Lung (tissue), 12 donors: ENCODE measurements around the gene PTPRH. TPM values are rescaled to one million over a fixed set of nuclear protein-coding genes. Genes with fewer than 3 reads are reported as not detected.
"Not testable (repeated sequence)": the region's sequence is repeated elsewhere in the genome, so short reads cannot be mapped to it uniquely, and the experiment has no call there.

ENCODE experiments used
- ATAC-seq: fragments of 200-7000 bp; cut with Tn5 transposase; one replicate; pipeline ENCODE4 v1.9.1; 2020; ENCODE audit warnings: moderate number of reproducible peaks; ENCODE audit not compliant: insufficient read depth, low FRiP score
- DNase-seq, 3 donors: peaks; one replicate each; pipeline ENCODE4 v3.0.0-alpha.2; 2013 to 2017
- H3K27ac ChIP-seq, 2 donors: one replicate each; pipeline ENCODE4 v1.5.1; 2013; ENCODE audit warnings: mild to moderate bottlenecking in 2 of 2, moderate library complexity in 2 of 2, control low read depth in 1 of 2, inconsistent platforms in 1 of 2, low read depth in 1 of 2, low read length in 1 of 2
- H3K27me3 ChIP-seq, 3 donors: one replicate each; pipeline ENCODE4 v1.5.1; 2013; ENCODE audit warnings: low read length in 2 of 3; ENCODE audit not compliant: control insufficient read depth in 3 of 3, insufficient read depth in 3 of 3
- H3K36me3 ChIP-seq, 4 donors: one replicate each; pipeline ENCODE4 v1.5.1; 2013; ENCODE audit warnings: low read length in 4 of 4, mild to moderate bottlenecking in 1 of 4, moderate library complexity in 1 of 4; ENCODE audit not compliant: control insufficient read depth in 4 of 4, insufficient read depth in 4 of 4
- H3K4me1 ChIP-seq, 5 donors: one replicate each; pipeline ENCODE4 v1.5.1; 2013; ENCODE audit warnings: low read length in 5 of 5, mild to moderate bottlenecking in 2 of 5, moderate library complexity in 1 of 5; ENCODE audit not compliant: control insufficient read depth in 5 of 5, insufficient read depth in 5 of 5
- H3K4me3 ChIP-seq: one replicate; pipeline ENCODE4 v1.5.1; 2013; ENCODE audit warnings: mild to moderate bottlenecking, control low read depth, moderate library complexity
- H3K9ac ChIP-seq, 2 donors: one replicate each; pipeline ENCODE4 v1.5.1; 2013; ENCODE audit warnings: low read length in 2 of 2, control low read depth in 1 of 2; ENCODE audit not compliant: insufficient read depth in 1 of 2
- H3K9me3 ChIP-seq, 4 donors: one replicate each; pipeline ENCODE4 v1.5.1; 2013; ENCODE audit warnings: low read length in 3 of 4, mild to moderate bottlenecking in 1 of 4, moderate library complexity in 1 of 4; ENCODE audit not compliant: control insufficient read depth in 4 of 4, insufficient read depth in 3 of 4
- CTCF ChIP-seq: IDR thresholded peaks from 2 replicates; pipeline ENCODE4 v1.5.1; 2012; ENCODE audit warnings: mild to moderate bottlenecking; ENCODE audit errors: control extremely low read depth, extremely low read depth
- WGBS, 2 donors: extraction: QIAGEN DNeasy Blood & Tissue Kit; methylation state at CpG; one replicate each; pipeline ENCODE4 v1.1.7; 2013; 5-methylcytosine and 5-hydroxymethylcytosine counted together
- polyA plus RNA-seq, 2 donors: library from polyadenylated mRNA; stranded (reverse); fragments of 200-250 nt; gene quantifications; one replicate each; pipeline ENCODE4 v1.2.1, GENCODE V29; 2013
- total RNA-seq, 2 donors: library from RNA; depleted of rRNA in 1 of 2; stranded (reverse); fragments of >200 nt in 1 of 2; gene quantifications; one replicate each; pipeline ENCODE4 v1.2.1, GENCODE V29; 2014 to 2021
- donor health status: control.
- donor health status: control.
- donor health status: Bipolar disorder and iron deficiency.
- donor health status: healthy.
- donor health status: DM: yes; HTN: yes; CAD: no.

PTPRH gene
- total and polyA plus RNA-seq, 4 donors = 0.22 to 1.3 (median 0.51) TPM

DNA sequence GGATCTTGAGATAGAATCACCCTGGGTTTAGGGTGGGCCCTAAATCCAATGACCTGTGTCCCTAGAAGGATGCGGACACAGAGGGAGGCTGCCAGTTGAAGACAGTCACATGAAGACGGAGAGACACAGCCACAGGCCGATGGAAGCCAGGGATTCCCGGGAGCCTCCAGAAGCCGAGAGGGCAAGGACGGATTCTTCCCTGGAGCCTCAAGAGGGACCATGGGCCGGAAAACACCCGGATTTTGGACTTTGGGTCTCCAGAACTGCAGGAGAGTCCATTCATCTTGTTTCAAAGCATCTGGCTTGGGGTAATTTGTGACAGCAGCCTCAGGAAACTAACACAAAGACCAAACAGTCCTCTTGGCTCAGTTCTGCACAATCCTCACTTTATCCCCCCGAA, 17.0 kb upstream of the PTPRH start:
- no peak for TF ChIP-seq CTCF
- WGBS, 2 donors = 83 to 93% methylated on average over 9 of the region's 9 CpGs
- Histone ChIP-seq H3K9ac (no peak overlapping the region), H3K27ac (no peak overlapping the region), H3K4me3 (no peak overlapping the region), H3K9me3 (no peaks in the 10 kb centered on the region), H3K36me3 (peaks cover 0 to 50% (median 7%) of the 10 kb centered on the region in 4 donors), H3K27me3 (no peaks in the 10 kb centered on the region), H3K4me1 (no peaks in the 10 kb centered on the region)
- no peak for DNase-seq
- no peak for ATAC-seq

- Histone ChIP-seq H3K27me3 (no peaks in the 10 kb centered on the region), H3K9me3 (peaks cover 0 to 3% (median 0%) of the 10 kb centered on the region in 4 donors), H3K27ac (no peak overlapping the region), H3K4me3 (no peak overlapping the region), H3K9ac (no peak overlapping the region), H3K36me3 (peaks cover 0 to 43% (median 2%) of the 10 kb centered on the region in 4 donors), H3K4me1 (no peaks in the 10 kb centered on the region)
- WGBS, 2 donors = 74 to 78% methylated on average over 7 of the region's 7 CpGs
- DNase-seq (no peak), ATAC-seq (no peak)
- TF ChIP-seq CTCF = no peak
Measured at GRCh38 chr19:55225415-55225958, 16.2 kb upstream of the PTPRH start.

GRCh38 chr19:55224679-55225414, 15.5 kb upstream of the PTPRH start:
- H3K4me3 ChIP-seq, H3K4me1 ChIP-seq, H3K27me3 ChIP-seq, H3K27ac ChIP-seq, H3K9me3 ChIP-seq, ATAC-seq, DNase-seq, H3K9ac ChIP-seq: not testable (repeated sequence)
- peaks cover 0 to 38% (median 0%) of the 10 kb centered on the region in 4 donors for H3K36me3 ChIP-seq
- WGBS, 2 donors = 61 to 69% methylated on average over 11 of the region's 11 CpGs

GRCh38 chr19:55224038-55224665, 14.9 kb upstream of the PTPRH start:
- no peak for TF ChIP-seq CTCF
- ATAC-seq (no peak), DNase-seq (no peak)
- no peak overlapping the region for H3K4me3 ChIP-seq
- peaks cover 0 to 32% (median 0%) of the 10 kb centered on the region in 4 donors for H3K36me3 ChIP-seq
- H3K4me1 ChIP-seq = no peaks in the 10 kb centered on the region
- peaks cover 0 to 3% (median 0%) of the 10 kb centered on the region in 4 donors for H3K9me3 ChIP-seq
- no peak overlapping the region for H3K27ac ChIP-seq
- H3K27me3 ChIP-seq = no peaks in the 10 kb centered on the region
- H3K9ac ChIP-seq = no peak overlapping the region
- 81 to 82% methylated on average over 26 of the region's 26 CpGs for WGBS, 2 donors
